Ishikawa (cell line): ENCODE results near the gene MID1.

Experiments used
- CEBPB ChIP-seq: IDR thresholded peaks from 2 replicates; pipeline ENCODE4 v1.6.1; 2012
- CREB1 ChIP-seq: IDR thresholded peaks from 2 replicates; pipeline ENCODE4 v1.6.1; 2012; ENCODE audit warnings: low read depth
- EGR1 ChIP-seq: IDR thresholded peaks from 2 replicates; pipeline ENCODE4 v1.6.1; 2012
- EP300 ChIP-seq: IDR thresholded peaks from 2 replicates; pipeline ENCODE4 v1.6.1; 2012; ENCODE audit warnings: borderline replicate concordance
- FOXM1 ChIP-seq: IDR thresholded peaks from 2 replicates; pipeline ENCODE4 v1.6.1; 2012; ENCODE audit warnings: low read depth, borderline replicate concordance
- NFIC ChIP-seq: IDR thresholded peaks from 2 replicates; pipeline ENCODE4 v1.6.1; 2012
- RAD21 ChIP-seq: IDR thresholded peaks from 2 replicates; pipeline ENCODE4 v1.6.1; 2012; ENCODE audit warnings: low read depth
- TAF1 ChIP-seq: IDR thresholded peaks from 2 replicates; pipeline ENCODE4 v1.6.1; 2012; ENCODE audit warnings: low read depth, mild to moderate bottlenecking
- TCF12 ChIP-seq: IDR thresholded peaks from 2 replicates; pipeline ENCODE4 v1.6.1; 2012; ENCODE audit warnings: low read depth
- TEAD4 ChIP-seq: IDR thresholded peaks from 2 replicates; pipeline ENCODE4 v1.6.1; 2012
- YY1 ChIP-seq: IDR thresholded peaks from 2 replicates; pipeline ENCODE4 v1.6.1; 2012; ENCODE audit warnings: low read depth
- ZBTB7A ChIP-seq: IDR thresholded peaks from 2 replicates; pipeline ENCODE4 v1.6.1; 2012; ENCODE audit warnings: low read depth
- TF ChIP-seq, protein P1 (sequence below): IDR thresholded peaks from 2 replicates; pipeline ENCODE4 v1.6.1; 2012; ENCODE audit warnings: low read depth, mild to moderate bottlenecking
- TF ChIP-seq, protein P2 (sequence below): IDR thresholded peaks from 2 replicates; pipeline ENCODE4 v1.6.1; 2012
- TF ChIP-seq, protein P3 (sequence below): IDR thresholded peaks from 2 replicates; pipeline ENCODE4 v1.6.1; 2012

MID1 gene

DNA sequence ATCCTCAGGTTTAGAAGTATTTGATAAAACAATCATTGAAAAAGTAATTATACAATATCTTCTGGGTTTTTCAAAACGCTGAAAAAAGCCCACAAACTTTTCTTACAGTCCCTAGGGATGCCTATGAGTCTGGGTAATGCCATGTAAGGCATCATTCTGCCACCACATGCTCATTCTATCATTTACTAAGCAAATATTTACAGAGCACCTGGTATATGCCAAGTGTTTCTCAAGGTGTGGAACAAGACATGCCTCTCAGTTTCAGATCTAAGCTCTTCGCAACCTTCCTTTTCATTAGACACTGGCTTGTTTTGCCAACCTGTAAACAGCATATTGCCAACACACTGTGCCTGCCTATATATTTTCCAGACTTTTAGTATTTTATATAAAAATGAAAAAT is 17.7 kb downstream of the MID1 start:
- TF ChIP-seq TCF12: no peak
- TF ChIP-seq RAD21: no peak
- no peak for TF ChIP-seq EP300
- no peak for TF ChIP-seq YY1
- TF ChIP-seq CREB1: no peak
- TF ChIP-seq EGR1: no peak
- no peak for TF ChIP-seq TAF1

DNA sequence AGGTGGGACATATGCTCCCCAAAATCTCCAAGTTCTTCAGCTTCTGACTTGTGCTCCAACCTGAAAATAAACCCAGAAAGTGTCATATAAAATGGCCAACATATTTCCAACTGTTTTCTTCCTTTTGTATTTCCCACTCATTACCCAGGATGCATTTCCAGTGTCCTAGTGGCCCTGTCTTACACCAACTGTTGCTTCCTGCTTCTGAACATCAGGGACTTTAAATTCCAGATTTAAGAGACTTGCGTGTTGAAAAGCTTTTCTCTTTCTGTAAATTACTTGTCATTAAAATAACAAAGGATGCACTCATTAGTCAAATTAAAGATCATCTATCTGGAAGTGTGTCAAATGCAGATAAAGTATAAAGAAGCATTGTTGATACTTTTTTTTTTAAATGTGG is 19.9 kb downstream of the MID1 start:
- TF ChIP-seq ZBTB7A (no peak), RAD21 (no peak), CEBPB (no peak), TEAD4 (no peak), EGR1 (no peak), YY1 (no peak), TCF12 (no peak), TAF1 (no peak), FOXM1 (no peak), EP300 (no peak), NFIC (no peak), CREB1 (no peak)
- TF ChIP-seq, protein P1, sequence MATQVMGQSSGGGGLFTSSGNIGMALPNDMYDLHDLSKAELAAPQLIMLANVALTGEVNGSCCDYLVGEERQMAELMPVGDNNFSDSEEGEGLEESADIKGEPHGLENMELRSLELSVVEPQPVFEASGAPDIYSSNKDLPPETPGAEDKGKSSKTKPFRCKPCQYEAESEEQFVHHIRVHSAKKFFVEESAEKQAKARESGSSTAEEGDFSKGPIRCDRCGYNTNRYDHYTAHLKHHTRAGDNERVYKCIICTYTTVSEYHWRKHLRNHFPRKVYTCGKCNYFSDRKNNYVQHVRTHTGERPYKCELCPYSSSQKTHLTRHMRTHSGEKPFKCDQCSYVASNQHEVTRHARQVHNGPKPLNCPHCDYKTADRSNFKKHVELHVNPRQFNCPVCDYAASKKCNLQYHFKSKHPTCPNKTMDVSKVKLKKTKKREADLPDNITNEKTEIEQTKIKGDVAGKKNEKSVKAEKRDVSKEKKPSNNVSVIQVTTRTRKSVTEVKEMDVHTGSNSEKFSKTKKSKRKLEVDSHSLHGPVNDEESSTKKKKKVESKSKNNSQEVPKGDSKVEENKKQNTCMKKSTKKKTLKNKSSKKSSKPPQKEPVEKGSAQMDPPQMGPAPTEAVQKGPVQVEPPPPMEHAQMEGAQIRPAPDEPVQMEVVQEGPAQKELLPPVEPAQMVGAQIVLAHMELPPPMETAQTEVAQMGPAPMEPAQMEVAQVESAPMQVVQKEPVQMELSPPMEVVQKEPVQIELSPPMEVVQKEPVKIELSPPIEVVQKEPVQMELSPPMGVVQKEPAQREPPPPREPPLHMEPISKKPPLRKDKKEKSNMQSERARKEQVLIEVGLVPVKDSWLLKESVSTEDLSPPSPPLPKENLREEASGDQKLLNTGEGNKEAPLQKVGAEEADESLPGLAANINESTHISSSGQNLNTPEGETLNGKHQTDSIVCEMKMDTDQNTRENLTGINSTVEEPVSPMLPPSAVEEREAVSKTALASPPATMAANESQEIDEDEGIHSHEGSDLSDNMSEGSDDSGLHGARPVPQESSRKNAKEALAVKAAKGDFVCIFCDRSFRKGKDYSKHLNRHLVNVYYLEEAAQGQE: no peak
- TF ChIP-seq, protein P2, sequence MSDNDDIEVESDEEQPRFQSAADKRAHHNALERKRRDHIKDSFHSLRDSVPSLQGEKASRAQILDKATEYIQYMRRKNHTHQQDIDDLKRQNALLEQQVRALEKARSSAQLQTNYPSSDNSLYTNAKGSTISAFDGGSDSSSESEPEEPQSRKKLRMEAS: no peak
- TF ChIP-seq, protein P3, sequence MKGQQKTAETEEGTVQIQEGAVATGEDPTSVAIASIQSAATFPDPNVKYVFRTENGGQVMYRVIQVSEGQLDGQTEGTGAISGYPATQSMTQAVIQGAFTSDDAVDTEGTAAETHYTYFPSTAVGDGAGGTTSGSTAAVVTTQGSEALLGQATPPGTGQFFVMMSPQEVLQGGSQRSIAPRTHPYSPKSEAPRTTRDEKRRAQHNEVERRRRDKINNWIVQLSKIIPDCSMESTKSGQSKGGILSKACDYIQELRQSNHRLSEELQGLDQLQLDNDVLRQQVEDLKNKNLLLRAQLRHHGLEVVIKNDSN: no peak

DNA sequence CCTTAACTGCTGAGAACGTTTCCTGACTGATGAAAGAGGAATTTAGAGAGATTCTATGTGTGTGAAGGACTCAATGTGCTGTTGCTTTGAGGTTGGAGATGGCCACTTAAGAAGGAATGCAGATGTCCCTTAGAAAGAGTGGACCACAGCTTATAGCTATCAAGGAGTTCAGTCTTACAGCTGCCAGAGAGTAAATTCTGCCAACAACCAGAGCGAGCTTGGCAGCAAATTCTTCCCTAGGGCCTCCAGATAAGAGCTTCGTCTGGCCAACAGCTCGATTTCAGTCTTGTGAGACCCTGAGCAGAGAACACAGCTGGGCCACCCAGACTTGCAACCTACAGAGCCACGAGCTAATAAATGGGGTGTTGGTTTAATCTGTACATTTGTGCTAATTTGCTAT is 21.8 kb downstream of the MID1 start:
- TF ChIP-seq CREB1: no peak
- TF ChIP-seq YY1: no peak
- no peak for TF ChIP-seq EP300
- TF ChIP-seq TCF12: no peak
- no peak for TF ChIP-seq TAF1
- TF ChIP-seq, protein P2: no peak
- TF ChIP-seq, protein P1: no peak
- TF ChIP-seq, protein P3: no peak
- no peak for TF ChIP-seq RAD21
- no peak for TF ChIP-seq NFIC
- TF ChIP-seq TEAD4: no peak
- TF ChIP-seq FOXM1: no peak
- no peak for TF ChIP-seq CEBPB

DNA sequence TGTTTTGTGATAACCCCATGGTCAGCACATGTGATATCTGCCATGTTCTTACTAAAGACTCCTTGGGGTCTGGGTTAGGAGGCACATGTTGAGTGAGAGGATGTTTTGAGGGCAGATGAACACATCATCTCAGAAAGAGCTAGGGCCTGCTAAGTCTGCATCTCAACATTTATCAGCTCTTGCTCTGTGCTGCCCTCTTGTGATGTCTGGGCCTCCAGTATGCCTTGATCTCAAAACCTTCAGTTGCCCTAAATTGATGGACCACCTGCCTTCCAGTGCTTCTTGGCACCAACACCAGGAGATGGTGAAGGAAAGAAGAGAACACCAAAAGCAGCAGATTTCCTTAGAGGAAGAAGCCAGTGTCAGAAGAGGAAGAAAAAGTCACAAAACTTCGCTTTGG is 22.5 kb downstream of the MID1 start:
- TF ChIP-seq RAD21 (peak; percentile 43; the same call in 1 of the 2 replicates), EP300 (no peak)

DNA sequence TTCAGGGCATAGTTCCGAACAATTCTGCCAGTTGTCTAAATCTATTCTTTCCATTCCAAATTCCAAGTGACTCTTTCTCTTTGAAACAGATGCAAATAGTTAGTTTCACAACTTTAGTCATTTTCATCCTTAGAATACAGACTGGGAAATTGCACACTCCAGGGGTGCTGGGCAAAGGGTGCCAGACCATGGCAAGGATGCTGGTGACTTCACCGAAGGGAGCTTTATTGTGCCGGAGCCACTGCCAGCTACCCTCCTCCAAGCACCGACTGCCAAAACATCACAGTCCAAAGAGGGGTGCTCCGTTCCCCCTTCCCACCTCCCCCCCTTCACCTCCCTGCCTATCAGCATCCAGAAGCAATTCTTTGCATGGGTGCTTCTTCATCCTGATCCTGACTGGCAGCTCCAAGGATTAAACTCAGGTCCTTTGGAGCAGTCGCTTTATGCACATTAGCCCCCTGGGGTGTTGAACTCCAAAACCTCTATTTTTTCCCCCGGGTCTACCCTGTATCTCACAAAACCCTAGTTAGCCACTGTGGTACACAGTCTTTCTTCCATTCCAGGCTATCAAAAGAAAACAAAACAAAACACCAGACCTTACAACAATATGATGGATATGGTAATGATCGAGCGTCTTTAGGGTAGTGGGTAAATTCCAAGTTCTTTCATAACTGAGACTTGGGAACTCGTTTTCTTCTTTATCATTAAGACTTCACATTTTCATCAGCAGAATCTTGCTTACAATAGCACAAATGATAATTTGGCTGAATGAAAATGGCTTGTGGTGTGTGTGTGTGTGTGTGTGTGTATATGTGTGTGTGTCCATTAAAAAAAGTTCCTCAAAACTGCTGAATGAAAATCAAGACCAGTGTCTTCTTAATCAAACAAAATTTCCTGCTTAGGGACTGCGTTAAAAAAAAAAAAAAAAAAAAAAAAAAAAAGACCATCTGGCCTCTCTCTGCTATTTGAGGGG is 28.7 kb downstream of the MID1 start:
- TF ChIP-seq, protein P1: no peak
- TF ChIP-seq TCF12 (no peak), EGR1 (no peak), FOXM1 (no peak), CEBPB (no peak), TAF1 (no peak), TEAD4 (no peak), ZBTB7A (no peak), RAD21 (no peak), EP300 (no peak)
- TF ChIP-seq, protein P2: no peak
